GM10248 (cell line): ENCODE data around the gene TEX26.

Experiments
- CTCF ChIA-PET: fragments of 300-600 bp; sonication (Branson Sonifier 250); formaldehyde crosslinking; extraction: SDS; loops from one replicate; lab custom pipeline; 2021; ENCODE audit warnings: antibody characterized with exemption; lab: Yijun Ruan, JAX
- POLR2A ChIA-PET: fragments of 350-650 bp; sonication (Branson Sonifier 250); formaldehyde crosslinking; extraction: SDS; loops from one replicate; lab custom pipeline; 2020; ENCODE audit warnings: antibody characterized with exemption; lab: Yijun Ruan, JAX
- DNase-seq: peaks from one replicate; pipeline ENCODE4 v3.0.0; 2012; ENCODE audit errors: extremely low spot score
- TF ChIP-seq, protein P1 (sequence below): IDR thresholded peaks from 2 replicates; pipeline ENCODE4 v1.5.1; 2012; ENCODE audit warnings: mild to moderate bottlenecking, low read depth; ENCODE audit errors: extremely low read depth, missing control alignments, control extremely low read depth

Gene TEX26

GRCh38 chr13:30972888-30973377, 40.5 kb downstream of the TEX26 start:
- ChIA-PET POLR2A (no interaction called here), CTCF (no interaction called here)
- DNase-seq = no peak
- TF ChIP-seq, protein P1, sequence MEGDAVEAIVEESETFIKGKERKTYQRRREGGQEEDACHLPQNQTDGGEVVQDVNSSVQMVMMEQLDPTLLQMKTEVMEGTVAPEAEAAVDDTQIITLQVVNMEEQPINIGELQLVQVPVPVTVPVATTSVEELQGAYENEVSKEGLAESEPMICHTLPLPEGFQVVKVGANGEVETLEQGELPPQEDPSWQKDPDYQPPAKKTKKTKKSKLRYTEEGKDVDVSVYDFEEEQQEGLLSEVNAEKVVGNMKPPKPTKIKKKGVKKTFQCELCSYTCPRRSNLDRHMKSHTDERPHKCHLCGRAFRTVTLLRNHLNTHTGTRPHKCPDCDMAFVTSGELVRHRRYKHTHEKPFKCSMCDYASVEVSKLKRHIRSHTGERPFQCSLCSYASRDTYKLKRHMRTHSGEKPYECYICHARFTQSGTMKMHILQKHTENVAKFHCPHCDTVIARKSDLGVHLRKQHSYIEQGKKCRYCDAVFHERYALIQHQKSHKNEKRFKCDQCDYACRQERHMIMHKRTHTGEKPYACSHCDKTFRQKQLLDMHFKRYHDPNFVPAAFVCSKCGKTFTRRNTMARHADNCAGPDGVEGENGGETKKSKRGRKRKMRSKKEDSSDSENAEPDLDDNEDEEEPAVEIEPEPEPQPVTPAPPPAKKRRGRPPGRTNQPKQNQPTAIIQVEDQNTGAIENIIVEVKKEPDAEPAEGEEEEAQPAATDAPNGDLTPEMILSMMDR = no peak

DNA sequence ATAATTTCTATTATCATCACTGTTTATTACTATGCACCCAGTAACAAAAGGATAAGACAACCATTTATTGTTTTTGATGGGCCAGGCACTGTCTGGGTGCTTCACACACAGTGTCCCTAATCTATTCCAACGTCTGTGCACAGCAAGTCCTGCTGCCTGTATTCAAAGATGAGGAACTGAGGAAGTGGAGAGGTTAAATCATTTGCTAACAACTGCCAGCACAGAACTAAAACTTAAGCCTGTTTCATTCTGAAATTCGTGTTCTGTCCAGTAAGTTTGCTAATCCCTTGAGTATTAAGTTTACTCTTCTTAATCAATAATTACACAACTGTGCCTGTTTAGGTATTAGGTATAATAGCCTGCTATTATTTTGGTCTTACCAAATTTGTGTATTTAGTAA, 41.9 kb downstream of the TEX26 start:
- ChIA-PET CTCF (no interaction called here), POLR2A (no interaction called here)
- no peak for DNase-seq
- TF ChIP-seq, protein P1 = no peak

DNA sequence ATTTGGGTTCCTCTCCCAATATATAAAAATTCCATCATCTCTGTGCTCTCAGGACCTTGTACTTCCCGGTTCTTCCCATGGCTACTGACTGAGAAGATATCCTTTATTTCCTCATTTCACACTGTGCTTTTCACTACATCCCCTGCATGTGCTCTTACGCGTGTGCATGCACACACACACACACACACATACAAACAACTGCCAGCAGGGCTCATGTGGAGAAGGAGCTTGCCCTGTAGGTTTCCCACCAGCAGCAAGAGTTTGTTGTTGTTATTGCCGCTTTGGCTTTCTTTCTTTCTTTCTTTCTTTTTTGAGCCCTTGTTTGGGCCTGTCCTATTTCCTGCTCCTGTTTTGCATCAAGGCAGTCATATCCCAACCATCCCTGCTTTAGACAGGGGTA, 43.6 kb downstream of the TEX26 start:
- TF ChIP-seq, protein P1 = no peak
- ChIA-PET POLR2A (no interaction called here), CTCF (interaction anchor here (0.7 to 1.0 kb wide), 3 partner anchors 16 to 73 kb away, joined by 3 read pairs; no protein-coding TSS in a partner anchor)
- no peak for DNase-seq

DNA sequence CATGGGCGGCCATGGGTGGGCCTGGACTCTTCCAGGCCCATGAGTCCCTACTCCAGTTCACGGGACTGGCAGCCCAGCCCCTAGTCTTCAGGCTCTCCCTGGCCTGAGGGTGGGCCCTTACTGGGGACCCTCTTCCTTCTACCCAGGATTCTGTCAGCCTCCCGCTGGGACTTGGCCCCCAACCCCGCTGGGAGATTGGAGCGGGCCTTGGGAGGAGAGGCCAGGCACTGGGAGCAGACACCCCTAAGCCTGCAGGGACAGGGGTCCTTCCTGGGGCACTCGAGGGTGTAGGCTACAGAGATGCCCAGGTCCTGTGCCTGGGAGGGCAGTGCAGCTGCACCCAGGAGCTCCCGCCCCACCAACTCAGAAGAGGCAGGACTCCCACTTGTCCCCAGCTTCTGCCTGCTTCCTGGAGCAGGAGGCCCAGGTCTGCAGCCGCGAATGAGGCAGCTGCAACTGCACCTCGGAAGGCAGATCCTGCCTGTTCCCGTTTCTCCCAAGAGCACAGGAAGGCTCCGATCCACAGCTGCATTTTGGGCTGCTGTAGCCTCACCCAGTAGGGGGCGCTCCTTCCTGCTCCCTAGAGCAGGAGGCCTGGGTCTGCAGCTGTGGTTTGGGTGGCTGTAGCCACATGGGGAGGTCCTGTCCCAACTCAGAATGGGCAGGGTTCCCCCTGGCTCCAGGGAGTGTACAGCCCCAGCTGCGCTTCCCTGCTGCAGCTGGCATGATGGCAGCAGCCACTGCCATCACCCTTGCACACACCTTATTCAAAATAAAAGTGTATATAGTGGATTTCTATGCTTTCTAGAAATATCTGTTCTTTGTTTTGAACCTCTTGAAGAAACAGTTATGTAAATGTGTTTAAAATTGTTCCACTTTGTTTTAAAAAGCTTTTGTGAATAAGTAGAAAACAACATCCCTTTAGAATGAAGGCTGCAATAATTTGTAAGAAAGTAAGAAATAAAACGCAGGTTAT, 46.8 kb downstream of the TEX26 start:
- ChIA-PET CTCF (interaction anchor here (0.6 to 3.7 kb wide), 19 partner anchors 10 to 1469 kb away, joined by 3 to 60 read pairs (median 4); no protein-coding TSS in a partner anchor), POLR2A (no interaction called here)
- TF ChIP-seq, protein P1 = peak; percentile 84
- peak; percentile 35 for DNase-seq

GRCh38 chr13:30982506-30982905, 50.0 kb downstream of the TEX26 start:
- CTCF ChIA-PET = interaction anchor here (2.8 kb wide), 1 partner anchor 63 kb away, joined by 18 read pairs; no protein-coding TSS in a partner anchor
- DNase-seq = no peak
- POLR2A ChIA-PET = no interaction called here
- TF ChIP-seq, protein P1 = no peak

GRCh38 chr13:30982906-30983305, 50.5 kb downstream of the TEX26 start:
- TF ChIP-seq, protein P1 = no peak
- DNase-seq = no peak
- ChIA-PET CTCF (interaction anchor here (2.8 kb wide), 1 partner anchor 63 kb away, joined by 18 read pairs; no protein-coding TSS in a partner anchor), POLR2A (no interaction called here)
